Left ventricle myocardium superior (tissue), 1 donor: ENCODE data around the gene SLC15A3. TPM values are rescaled to one million over a fixed set of nuclear protein-coding genes. Genes with fewer than 3 reads are reported as not detected.

Experiments used
- ATAC-seq: fragments of 200-7000 bp; cut with Tn5 transposase; one replicate; pipeline ENCODE4 v1.9.1; 2020; ENCODE audit warnings: mild to moderate bottlenecking, moderate library complexity
- DNase-seq: peaks from one replicate; pipeline ENCODE4 v3.0.0-alpha.2; 2020
- intact Hi-C: fragments of 100-400 bp; cut with micrococcal nuclease; formaldehyde crosslinking; loops from one replicate; pipeline ENCODE4 v1.11.0; 2022
- total RNA-seq: library from RNA; stranded (reverse); fragmentation: NEBNext Ultra II Directional; extraction: Animal tissue kit (Norgen Biotek cat#: 25700); gene quantifications from one replicate; pipeline ENCODE4 v1.2.1, GENCODE V29; 2021
- donor health status: DM: no; HTN: yes; CAD: no; lungs with severe emphysema.

The SLC15A3 gene
- total RNA-seq, 1 donor from 2014 or later: 16.8 TPM

DNA sequence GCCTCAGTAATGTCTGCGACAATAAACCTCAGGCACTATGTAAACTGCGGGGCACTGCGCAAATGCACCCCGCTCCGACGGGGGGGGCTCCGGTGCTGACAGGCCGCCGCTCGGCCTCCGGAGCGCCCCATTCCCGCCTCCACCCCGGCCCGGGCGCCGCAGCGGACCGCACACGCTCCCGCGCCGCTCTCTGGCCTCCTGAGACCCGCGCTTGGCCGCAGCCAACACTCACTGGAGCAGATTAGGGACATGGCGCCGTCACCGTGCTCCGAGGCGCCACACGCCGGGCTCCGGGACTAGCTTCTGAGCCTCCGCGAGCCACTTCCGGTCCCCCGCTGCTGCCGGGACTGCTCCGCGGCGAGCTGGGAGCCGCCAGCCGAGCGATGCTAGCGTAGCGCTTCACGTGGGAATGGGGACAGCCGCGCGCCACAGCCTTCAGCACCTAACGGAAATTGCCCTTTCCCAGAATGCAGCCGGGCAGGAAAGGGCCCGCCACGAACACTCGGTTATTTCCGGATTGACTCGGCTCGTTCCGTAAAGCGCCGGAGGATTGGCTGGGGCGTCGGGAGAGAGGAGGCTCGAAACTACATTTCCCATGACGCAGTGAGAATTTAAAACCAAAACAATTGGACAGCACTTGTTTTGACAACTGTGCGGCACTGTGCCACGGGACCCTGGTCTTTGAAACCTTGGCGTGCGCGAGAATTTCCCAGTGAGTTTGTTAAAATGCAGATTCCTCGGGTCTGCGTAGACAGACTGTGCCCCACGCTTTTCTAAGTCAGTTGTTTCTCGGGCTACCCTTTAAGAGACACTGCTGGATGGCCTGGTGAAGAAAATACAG lies 45.6 kb downstream of the SLC15A3 start, which contains the start of gene PRPF19:
PRPF19 (minus strand) TSS at position 454 of the 841 bp plus-strand sequence; CDS start at position 251, 203 bp downstream.
- peak; percentile 98 for ATAC-seq
- intact Hi-C loops: no loop called here
- DNase-seq: peak; percentile 98

GRCh38 chr11:60905551-60906113 lies 46.3 kb downstream of the SLC15A3 start:
- DNase-seq (no peak), ATAC-seq (no peak)
- intact Hi-C loops: no loop called here

DNA sequence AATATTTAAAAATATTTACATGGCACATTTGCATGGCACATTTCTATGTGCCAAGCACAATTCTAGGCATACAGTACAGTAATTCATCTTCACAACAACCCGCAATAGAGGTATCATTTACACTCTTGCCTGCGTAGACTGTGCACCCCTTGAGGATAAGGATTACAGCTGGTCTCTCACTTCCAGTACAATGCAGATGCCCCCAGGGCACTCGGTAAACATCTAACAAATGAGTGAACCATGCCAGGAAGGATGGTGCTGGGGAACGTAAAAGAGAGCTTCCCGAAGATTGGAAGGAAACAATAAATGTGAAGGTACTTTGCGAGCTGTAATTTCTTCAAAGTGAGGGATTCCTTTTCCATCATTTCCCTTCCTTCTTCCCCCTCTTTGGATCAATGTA lies 46.9 kb downstream of the SLC15A3 start:
- DNase-seq (no peak), ATAC-seq (no peak)
- intact Hi-C loops: no loop called here

- no peak for DNase-seq
- intact Hi-C loops: loop anchor here (5.0 kb wide), 1 partner anchor 70 kb away; no protein-coding TSS in a partner anchor
These were observed 49.4 kb downstream of the SLC15A3 start for GRCh38 chr11:60902625-60903024.

DNA sequence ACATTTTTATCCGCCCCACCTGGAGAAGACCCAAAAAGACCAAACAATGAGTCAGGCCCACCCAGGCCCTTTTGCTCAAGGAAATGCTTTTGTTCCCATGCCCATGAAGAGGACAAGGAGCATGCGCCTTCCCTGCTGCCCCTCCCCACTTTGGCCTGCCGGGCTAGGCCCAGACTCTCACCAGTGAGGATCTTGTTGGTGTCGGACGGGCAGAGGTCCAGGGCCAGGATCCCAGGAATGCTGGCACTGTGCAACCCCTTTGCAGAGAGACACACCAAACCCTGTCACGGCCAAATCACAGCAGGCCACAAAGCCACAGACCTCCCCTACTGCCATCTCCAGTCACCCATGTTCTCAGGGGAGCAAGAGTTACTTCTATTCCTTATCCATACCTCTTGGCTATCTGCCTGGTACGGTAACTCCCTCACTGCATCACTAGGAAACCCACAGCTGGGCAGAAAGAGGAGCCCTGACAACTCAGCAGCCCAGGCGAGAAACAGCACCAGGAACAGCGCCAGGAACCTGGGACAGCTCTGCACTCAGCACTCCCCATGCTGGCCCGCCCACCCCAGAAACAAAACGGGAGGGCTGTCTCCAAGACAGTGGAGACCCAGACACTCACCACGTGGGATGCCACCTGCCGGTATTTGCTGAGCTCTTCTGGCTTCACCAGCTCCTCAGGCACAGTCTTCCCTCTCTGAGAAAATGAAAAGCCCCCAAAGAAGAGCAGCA lies 51.1 kb downstream of the SLC15A3 start:
- intact Hi-C loops: loop anchor here (5.0 kb wide), 1 partner anchor 69 kb away; no protein-coding TSS in a partner anchor
- DNase-seq (peak; percentile 48), ATAC-seq (peak; percentile 34)

More at GRCh38 chr11:60902625-60903024, 49.4 kb downstream of the SLC15A3 start:
- ATAC-seq: no peak

DNA sequence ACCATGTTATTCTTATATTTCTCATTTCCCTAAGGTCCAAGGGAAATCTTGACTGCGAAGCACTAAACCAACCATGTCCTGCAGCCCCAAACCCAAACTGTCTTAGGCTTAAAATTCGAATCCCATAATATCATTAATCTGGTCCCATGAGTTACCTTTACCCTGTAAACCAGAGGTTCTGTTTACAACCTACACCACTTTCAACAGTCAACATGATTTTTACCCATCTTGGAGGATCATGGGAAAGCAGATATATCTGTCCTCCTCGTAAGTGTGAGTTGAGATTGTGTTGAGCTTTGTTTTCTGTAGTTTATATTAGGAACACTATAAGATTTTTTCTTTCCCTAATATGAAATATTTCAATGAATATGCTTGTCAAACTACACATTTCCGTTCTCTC lies 52.0 kb downstream of the SLC15A3 start:
- no peak for DNase-seq
- intact Hi-C loops: loop anchor here (5.0 kb wide), 1 partner anchor 68 kb away; no protein-coding TSS in a partner anchor
- ATAC-seq: no peak

GRCh38 chr11:60899046-60899936 lies 52.7 kb downstream of the SLC15A3 start:
- peak; percentile 71 for ATAC-seq
- intact Hi-C loops: no loop called here
- no peak for DNase-seq

DNA sequence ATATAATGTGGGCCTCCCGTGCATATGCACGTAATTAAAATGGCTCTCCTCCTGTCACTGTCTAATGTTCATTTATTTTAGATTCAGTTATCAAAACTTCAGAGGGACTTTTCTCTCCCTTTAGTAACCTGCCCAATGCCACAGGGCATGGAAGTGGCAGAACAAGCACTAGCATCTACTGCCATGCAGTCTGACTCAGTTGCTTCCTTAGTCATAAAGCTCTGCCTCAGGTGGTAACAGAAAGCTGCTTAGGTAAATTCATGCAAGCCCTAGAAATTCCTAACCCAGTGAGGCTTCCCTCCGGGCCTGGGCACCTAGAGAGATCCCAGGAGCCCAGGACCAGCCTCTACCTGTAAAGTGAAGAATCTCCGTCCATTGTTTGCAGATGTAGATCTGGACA lies 54.5 kb downstream of the SLC15A3 start:
- intact Hi-C loops: no loop called here
- ATAC-seq: no peak
- no peak for DNase-seq

GRCh38 chr11:60895687-60896086 lies 56.3 kb downstream of the SLC15A3 start:
- intact Hi-C loops: no loop called here
- ATAC-seq (no peak), DNase-seq (no peak)

- ATAC-seq (peak; percentile 42), DNase-seq (peak; percentile 59)
- intact Hi-C loops: no loop called here
These were observed 60.8 kb downstream of the SLC15A3 start for GRCh38 chr11:60891103-60891741.

DNA sequence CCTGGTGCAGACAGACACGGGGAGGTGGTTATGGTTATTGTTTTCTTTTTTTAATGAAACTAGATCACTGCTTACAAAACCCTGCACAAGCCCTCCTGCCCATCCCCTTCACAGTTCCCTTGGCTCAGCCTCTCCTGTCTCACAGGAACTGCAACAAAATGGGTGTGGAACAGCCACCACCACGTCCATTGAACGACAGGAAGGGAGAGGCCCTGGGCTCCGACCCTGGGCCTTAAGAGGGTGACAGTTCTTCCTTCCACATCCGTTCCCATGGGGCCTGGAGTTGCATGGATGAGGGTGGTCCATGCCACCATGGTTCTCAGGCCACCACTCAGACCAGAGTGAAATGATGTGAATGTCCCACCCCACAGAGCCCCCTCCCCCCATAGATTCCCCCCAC lies 61.3 kb downstream of the SLC15A3 start:
- DNase-seq (no peak), ATAC-seq (peak; percentile 60)
- intact Hi-C loops: no loop called here

DNA sequence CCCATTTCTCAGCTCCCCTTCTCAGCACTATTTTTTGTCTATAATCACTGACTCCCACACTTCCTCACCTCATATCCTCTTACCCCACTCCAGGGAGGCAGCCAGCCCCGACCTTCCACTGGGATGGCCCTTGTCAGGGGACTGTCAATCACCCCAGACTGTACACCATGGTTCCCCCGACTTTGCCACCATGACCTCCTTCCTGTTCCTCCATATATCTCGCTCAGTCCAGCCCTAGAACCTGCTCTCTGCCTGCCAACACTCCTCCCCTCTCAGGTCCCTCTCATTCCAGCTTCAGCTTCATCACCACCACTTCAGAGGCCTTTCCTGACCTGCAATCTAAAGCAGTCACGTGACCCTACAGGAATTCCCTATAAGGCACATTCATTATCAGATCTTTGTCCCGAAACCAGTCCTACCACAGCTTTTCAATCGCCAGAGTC lies 62.1 kb downstream of the SLC15A3 start:
- DNase-seq: no peak
- no peak for ATAC-seq
- intact Hi-C loops: no loop called here

DNA sequence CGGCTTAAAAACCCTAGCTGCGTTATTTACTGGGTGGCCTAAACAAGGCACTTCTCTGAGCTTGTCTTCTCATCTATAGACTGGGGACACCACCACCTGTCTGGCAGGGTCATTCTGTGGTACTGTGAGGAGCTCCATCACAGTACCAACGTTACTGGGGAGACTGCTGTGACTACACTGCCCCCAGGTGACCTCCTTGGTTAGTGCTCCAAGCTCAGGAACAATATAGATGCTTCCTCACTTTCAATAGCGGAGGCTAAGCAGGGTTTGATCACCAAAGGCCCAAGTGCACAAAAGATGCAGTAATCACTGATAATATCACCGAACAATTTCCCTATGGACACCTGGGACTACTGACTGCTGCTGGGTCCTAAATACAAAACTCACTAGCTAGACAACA lies 64.4 kb downstream of the SLC15A3 start:
- ATAC-seq (peak; percentile 86), DNase-seq (no peak)
- intact Hi-C loops: no loop called here

Other genes starting within 250 kb of the SLC15A3 start
- gene MS4A18, start 227.5 kb downstream of the SLC15A3 start, total RNA-seq: not detected
- not detected for gene MS4A15, start 195.3 kb downstream of the SLC15A3 start, total RNA-seq
- gene MS4A10, start 166.8 kb downstream of the SLC15A3 start, total RNA-seq: not detected
- 9.7 TPM for gene CCDC86, start 110.1 kb downstream of the SLC15A3 start, total RNA-seq
- 3.1 TPM for gene PTGDR2, start 96.2 kb downstream of the SLC15A3 start, total RNA-seq
- gene ZP1, start 84.6 kb downstream of the SLC15A3 start, total RNA-seq: not detected
- 41.5 TPM for gene PRPF19, start 45.6 kb downstream of the SLC15A3 start, total RNA-seq
- 97.0 TPM for gene TMEM109, start 38.0 kb downstream of the SLC15A3 start, total RNA-seq
- gene TMEM132A, start 27.7 kb downstream of the SLC15A3 start, total RNA-seq: 5.9 TPM
- gene CD6, start 19.5 kb upstream of the SLC15A3 start, total RNA-seq: 0.20 TPM
- gene CD5, start 150.3 kb upstream of the SLC15A3 start, total RNA-seq: 0.07 TPM
- 15.8 TPM for gene VPS37C, start 209.2 kb upstream of the SLC15A3 start, total RNA-seq